HepG2 (cell line): ENCODE results near the gene DIPK1B. TPM values are rescaled to one million over a fixed set of nuclear protein-coding genes. Genes with fewer than 3 reads are reported as not detected.

ENCODE experiments used
- CAMTA2 ChIP-seq: sonication (generic); formaldehyde crosslinking; IDR thresholded peaks from 2 replicates; pipeline ENCODE4 v1.4.0; 2020; ENCODE audit warnings: mild to moderate bottlenecking, missing genetic modification reagents, borderline replicate concordance
- CSRNP2 ChIP-seq: sonication (generic); formaldehyde crosslinking; conservative IDR thresholded peaks from 2 replicates; pipeline ENCODE4 v1.8.0; 2022; ENCODE audit warnings: low read depth, missing genetic modification reagents
- FOXO1 ChIP-seq: sonication (generic); formaldehyde crosslinking; IDR thresholded peaks from 2 replicates; pipeline ENCODE4 v1.4.0; 2020; ENCODE audit warnings: missing genetic modification reagents
- FOXP1 ChIP-seq, 2 experiments: fragments of 450-650 bp in 1 of 2; IDR thresholded peaks; 2 replicates each; pipeline ENCODE4 v1.6.1; 2017 to 2018; ENCODE audit warnings: antibody characterized with exemption in 1 of 2
- GMEB1 ChIP-seq: sonication (generic); formaldehyde crosslinking; IDR thresholded peaks from 2 replicates; pipeline ENCODE4 v1.5.1; 2020; ENCODE audit warnings: missing genetic modification reagents, mild to moderate bottlenecking, borderline replicate concordance
- GPN1 ChIP-seq: sonication (generic); formaldehyde crosslinking; IDR thresholded peaks from 2 replicates; pipeline ENCODE4 v1.5.1; 2020; ENCODE audit warnings: missing genetic modification reagents, borderline replicate concordance
- GZF1 ChIP-seq: sonication (generic); formaldehyde crosslinking; IDR thresholded peaks from 2 replicates; pipeline ENCODE4 v1.5.1; 2020; ENCODE audit warnings: mild to moderate bottlenecking, missing genetic modification reagents
- KAT8 ChIP-seq: IDR thresholded peaks from 2 replicates; pipeline ENCODE4 v1.6.1; 2016; ENCODE audit warnings: missing genetic modification reagents, missing compliant biosample characterization
- MZF1 ChIP-seq: sonication (generic); formaldehyde crosslinking; IDR thresholded peaks from 2 replicates; pipeline ENCODE4 v1.8.1; 2023; ENCODE audit warnings: mild to moderate bottlenecking, missing genetic modification reagents, borderline replicate concordance
- SNAPC5 ChIP-seq: sonication (generic); formaldehyde crosslinking; IDR thresholded peaks from 2 replicates; pipeline ENCODE4 v1.8.1; 2023; ENCODE audit warnings: mild to moderate bottlenecking, missing genetic modification reagents, borderline replicate concordance
- TFE3 ChIP-seq: IDR thresholded peaks from 2 replicates; pipeline ENCODE4 v1.6.1; 2016
- THAP11 ChIP-seq: IDR thresholded peaks from 2 replicates; pipeline ENCODE4 v1.6.1; 2016; ENCODE audit warnings: missing biosample characterization, missing genetic modification reagents
- UBTF ChIP-seq: sonication (generic); formaldehyde crosslinking; IDR thresholded peaks from 2 replicates; pipeline ENCODE4 v1.4.0; 2020; ENCODE audit warnings: mild to moderate bottlenecking, missing genetic modification reagents
- ZNF335 ChIP-seq: sonication (generic); formaldehyde crosslinking; IDR thresholded peaks from 2 replicates; pipeline ENCODE4 v1.4.0; 2020; ENCODE audit warnings: missing genetic modification reagents
- ZNF780A ChIP-seq: sonication (generic); formaldehyde crosslinking; IDR thresholded peaks from 2 replicates; pipeline ENCODE4 v1.8.0; 2022; ENCODE audit warnings: mild to moderate bottlenecking, missing genetic modification reagents, moderate library complexity
- polyA plus RNA-seq, 8 experiments: library from polyadenylated mRNA; depleted of rRNA in 3 of 8; stranded (reverse) in 7 of 8; unstranded in 1 of 8; fragments of >200 nt; fragmentation: Illumina TruSeq in 4 of 8; extraction: Trizol in 4 of 8; gene quantifications; 2 replicates each; pipeline versions ENCODE4 v1.2.1 to v1.2.3, GENCODE V29; 2011 to 2016; ENCODE audit warnings: low read depth in 4 of 8, missing spikeins in 1 of 8, mixed read lengths in 1 of 8; ENCODE audit not compliant: insufficient read depth in 1 of 8
- total RNA-seq, 5 experiments: library from RNA; depleted of rRNA; stranded (reverse); fragments of >200 nt; fragmentation: Illumina TruSeq; extraction: Trizol; gene quantifications; 2 replicates each; pipeline ENCODE4 v1.2.3, GENCODE V29; 2016; ENCODE audit warnings: low read depth in 1 of 5

Gene DIPK1B
- total and polyA plus RNA-seq, 2 of the 13 experiments (the other 11 are each of a cell fraction or from before 2014, with no cell fraction given), result 0.18 to 3.9 TPM

GRCh38 chr9:136697821-136698526, 14.4 kb upstream of the DIPK1B start (continued):
- TF ChIP-seq GZF1 (CRISPR knock-in tag) (no peak), THAP11 (CRISPR knock-in tag) (peak; percentile 37; the same call in 1 of the 2 replicates), MZF1 (no peak), TFE3 (CRISPR knock-in tag) (peak; percentile 50; the same call in 1 of the 2 replicates), CSRNP2 (CRISPR knock-in tag) (no peak), FOXO1 (CRISPR knock-in tag) (no peak), FOXP1 (IDR thresholded peaks at IDR 0.05) (no peak), FOXP1 (CRISPR knock-in tag; IDR thresholded peaks at IDR 0.05) (peak; percentile 69; the same call in 1 of the 2 replicates), ZNF780A (CRISPR knock-in tag) (no peak), UBTF (CRISPR knock-in tag) (no peak), SNAPC5 (CRISPR knock-in tag) (no peak), CAMTA2 (CRISPR knock-in tag) (no peak), GMEB1 (no peak), ZNF335 (CRISPR knock-in tag) (no peak), KAT8 (CRISPR knock-in tag) (0 out of 2 replicates have a peak, but pooled peaks have one; percentile 55), GPN1 (CRISPR knock-in tag) (no peak)
